PC-9 (cell line): ENCODE data around the gene EXO5.

Source experiments
- EZH2 ChIP-seq: fragments of 200-600 bp; sonication (generic); IDR thresholded peaks from 2 replicates; pipeline ENCODE4 v1.8.0; 2017; ENCODE audit warnings: antibody characterized with exemption, low read depth
- TF ChIP-seq, protein P1 (sequence below): fragments of 200-600 bp; sonication (generic); conservative IDR thresholded peaks from 2 replicates; pipeline ENCODE4 v1.6.1; 2017; ENCODE audit warnings: mixed run types, antibody characterized with exemption, mild to moderate bottlenecking, moderate library complexity

DNA sequence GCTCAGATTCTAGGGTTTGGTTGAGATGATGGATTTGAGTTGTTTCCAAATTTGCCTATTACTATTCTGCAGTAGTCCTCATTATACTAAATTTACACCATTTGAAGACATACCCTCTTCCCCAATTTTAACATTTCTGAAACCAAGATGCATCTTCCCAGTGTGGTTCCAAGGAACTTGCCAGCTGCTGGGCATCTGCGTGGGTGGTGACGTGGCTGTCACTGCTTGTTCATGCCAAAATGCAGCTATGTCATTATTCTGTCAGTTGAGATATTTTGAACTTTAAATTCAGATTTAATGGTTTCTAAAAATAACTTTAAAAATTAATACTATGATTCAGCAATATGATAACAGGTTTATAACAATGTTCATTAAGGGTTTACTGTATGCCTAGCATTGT, 30.3 kb upstream of the EXO5 start:
- TF ChIP-seq EZH2 = no peak
- TF ChIP-seq, protein P1, sequence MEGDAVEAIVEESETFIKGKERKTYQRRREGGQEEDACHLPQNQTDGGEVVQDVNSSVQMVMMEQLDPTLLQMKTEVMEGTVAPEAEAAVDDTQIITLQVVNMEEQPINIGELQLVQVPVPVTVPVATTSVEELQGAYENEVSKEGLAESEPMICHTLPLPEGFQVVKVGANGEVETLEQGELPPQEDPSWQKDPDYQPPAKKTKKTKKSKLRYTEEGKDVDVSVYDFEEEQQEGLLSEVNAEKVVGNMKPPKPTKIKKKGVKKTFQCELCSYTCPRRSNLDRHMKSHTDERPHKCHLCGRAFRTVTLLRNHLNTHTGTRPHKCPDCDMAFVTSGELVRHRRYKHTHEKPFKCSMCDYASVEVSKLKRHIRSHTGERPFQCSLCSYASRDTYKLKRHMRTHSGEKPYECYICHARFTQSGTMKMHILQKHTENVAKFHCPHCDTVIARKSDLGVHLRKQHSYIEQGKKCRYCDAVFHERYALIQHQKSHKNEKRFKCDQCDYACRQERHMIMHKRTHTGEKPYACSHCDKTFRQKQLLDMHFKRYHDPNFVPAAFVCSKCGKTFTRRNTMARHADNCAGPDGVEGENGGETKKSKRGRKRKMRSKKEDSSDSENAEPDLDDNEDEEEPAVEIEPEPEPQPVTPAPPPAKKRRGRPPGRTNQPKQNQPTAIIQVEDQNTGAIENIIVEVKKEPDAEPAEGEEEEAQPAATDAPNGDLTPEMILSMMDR = no peak
